ENCODE measurements around the gene TLK1.

DNA sequence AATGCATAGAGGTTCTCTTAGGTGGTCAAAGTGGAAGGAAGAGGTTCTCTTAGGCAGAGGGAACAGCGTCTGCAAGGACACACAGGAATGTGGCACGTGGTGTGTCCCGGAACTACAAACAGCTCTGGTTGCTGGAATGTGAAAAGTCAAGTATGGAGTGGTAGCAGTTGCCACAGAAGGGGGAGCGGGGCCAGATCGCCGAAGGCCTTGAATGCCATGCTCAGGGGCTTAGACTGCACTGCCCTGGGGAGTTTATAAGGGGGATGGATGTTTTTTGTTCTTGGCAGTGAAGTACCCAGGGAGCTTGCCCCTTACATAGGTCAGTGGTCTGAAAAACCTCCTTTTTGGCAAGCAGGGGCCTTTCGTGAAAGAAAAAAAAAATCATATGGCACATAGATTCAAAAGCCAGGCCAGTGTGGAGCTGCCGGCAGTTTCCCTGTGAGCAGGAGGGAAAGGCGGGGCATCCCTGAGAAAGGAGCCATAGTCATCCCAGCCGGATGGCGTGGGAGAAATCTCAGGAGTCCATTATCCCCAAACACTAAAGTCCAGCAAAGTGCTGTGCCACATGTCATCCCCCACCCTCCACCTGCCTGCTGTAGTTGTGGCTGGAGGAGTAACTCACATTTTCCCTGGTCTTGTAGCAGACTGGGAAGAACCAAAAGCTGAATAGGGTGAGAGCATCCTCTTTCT lies 186.2 kb downstream of the TLK1 start:
- TF ChIP-seq CTCF (conservative IDR thresholded peaks at IDR 0.05) (no peak), EZH2 (IDR thresholded peaks at IDR 0.05; ENCODE audit: low read depth) (no peak)

Measured in PC-9 (cell line).